Left cardiac atrium (tissue), 4 donors: ENCODE data around the gene UNC13A. TPM values are rescaled to one million over a fixed set of nuclear protein-coding genes. Genes with fewer than 3 reads are reported as not detected.
A peak's percentile ranks its signal among the peaks of the same experiment; 100 is the strongest.

Experiments used
- ATAC-seq, 2 donors: fragments of 200-7000 bp; cut with Tn5 transposase; one replicate each; pipeline ENCODE4 v1.9.1; 2020; ENCODE audit warnings: mild to moderate bottlenecking in 2 of 2, moderate library complexity in 2 of 2
- DNase-seq: peaks from one replicate; pipeline ENCODE4 v3.0.0-alpha.2; 2020
- intact Hi-C, 2 donors: fragments of 100-400 bp; cut with DNase I; formaldehyde crosslinking; loops; one replicate each; pipeline versions ENCODE4 v1.14.1 to v1.15.1; 2022 to 2023
- total RNA-seq, 2 donors: library from RNA; stranded (reverse); fragmentation: NEBNext Ultra II Directional; extraction: Animal tissue kit (Norgen Biotek cat#: 25700); gene quantifications; one replicate each; pipeline ENCODE4 v1.2.1, GENCODE V29; 2021
- donor health status: DM: no; HTN: yes; CAD: no.
- donor health status: DM: no; HTN: yes; CAD: no; lungs with severe emphysema.
- donor health status: DM: yes; HTN: yes; CAD: no.
- donor health status: Dilated cardiomyopathy.

Gene UNC13A
- total RNA-seq, 2 donors from 2014 or later = 0.03 to 0.16 TPM

DNA sequence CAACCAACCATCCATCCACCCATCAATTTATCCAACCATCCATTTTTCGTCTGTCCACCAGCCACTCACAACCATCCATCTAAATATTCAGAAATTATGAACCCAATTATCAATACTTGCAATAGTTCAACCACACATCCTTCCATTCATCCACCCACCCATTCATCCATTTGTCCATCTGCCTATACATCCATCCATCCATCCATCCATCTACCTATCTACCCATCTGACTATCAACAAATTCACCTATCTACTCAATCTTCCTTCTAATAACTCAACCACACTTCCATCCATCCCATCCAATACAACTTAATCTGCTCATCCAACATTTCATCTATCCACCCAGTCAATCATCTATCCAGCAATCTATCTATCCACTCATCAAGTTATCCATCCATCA is 46.3 kb downstream of the UNC13A start:
- intact Hi-C loops = no loop called here
- DNase-seq = no peak
- no peak for ATAC-seq

DNA sequence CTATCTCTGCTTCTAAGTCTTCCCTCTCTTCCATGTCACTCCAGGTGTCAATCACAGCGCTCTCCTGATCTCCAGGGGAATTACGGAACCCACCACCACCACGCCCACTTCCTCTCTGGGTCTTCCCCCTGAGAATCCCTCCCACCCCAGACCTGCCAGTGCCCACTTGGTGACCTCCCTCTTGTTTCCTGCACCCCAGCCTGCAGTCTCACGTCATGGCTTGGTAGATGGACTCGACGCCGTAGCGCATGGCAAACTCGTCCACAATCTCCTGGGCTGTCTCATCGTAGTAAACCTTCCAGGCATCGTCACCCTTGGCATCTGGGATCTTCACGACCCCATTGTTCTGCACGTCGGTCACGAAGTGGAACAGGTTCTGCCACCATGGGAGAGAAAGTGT is 47.0 kb downstream of the UNC13A start:
- ATAC-seq (no peak), DNase-seq (no peak)
- intact Hi-C loops = no loop called here

- ATAC-seq (no peak), DNase-seq (no peak)
- intact Hi-C loops = no loop called here
Observed at GRCh38 chr19:17633700-17634099, 54.5 kb downstream of the UNC13A start.

DNA sequence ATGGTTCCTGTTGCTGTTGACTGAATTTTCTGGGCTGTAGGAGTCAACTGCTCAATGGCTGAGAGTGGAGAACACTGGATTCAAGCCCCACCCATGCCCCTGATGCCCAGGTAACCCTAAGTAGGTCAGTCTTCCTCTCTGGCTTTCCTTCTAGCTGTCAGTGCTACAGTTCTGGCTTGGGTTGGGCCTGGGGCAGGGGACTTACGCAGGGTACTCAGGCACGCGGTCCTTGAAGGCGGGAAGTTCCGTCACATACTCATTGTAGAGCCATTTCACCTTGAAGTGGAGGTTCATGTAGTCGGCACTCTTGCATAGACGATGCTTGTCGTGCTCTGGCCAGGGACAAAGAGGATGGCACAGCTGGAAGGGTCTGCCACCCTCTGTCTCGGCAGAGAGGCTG is 55.6 kb downstream of the UNC13A start:
- ATAC-seq = no peak
- DNase-seq = no peak
- intact Hi-C loops = no loop called here

DNA sequence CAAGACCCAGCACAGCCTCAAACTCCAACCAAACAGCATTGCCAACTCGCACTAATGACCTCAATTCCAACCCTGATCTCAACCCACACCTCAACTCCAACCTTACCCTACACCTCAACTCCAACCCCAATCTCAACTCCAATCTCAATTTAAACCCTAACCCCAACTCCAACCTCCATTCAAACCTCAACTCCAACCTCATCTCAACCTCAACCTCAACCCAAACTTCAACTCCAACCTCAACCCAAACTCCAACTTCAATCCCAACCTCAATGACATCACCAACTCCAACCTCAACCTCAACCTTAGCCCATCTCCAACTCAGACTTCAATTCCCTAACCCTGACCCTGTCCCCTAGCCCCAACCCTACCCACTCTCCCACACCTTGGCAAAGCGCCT is 58.4 kb downstream of the UNC13A start:
- no peak for DNase-seq
- no peak for ATAC-seq

GRCh38 chr19:17627921-17628320 is 60.2 kb downstream of the UNC13A start:
- intact Hi-C loops = no loop called here
- no peak for ATAC-seq
- no peak for DNase-seq

More for the DNA sequence above, 58.4 kb downstream of the UNC13A start:
- intact Hi-C loops = no loop called here

DNA sequence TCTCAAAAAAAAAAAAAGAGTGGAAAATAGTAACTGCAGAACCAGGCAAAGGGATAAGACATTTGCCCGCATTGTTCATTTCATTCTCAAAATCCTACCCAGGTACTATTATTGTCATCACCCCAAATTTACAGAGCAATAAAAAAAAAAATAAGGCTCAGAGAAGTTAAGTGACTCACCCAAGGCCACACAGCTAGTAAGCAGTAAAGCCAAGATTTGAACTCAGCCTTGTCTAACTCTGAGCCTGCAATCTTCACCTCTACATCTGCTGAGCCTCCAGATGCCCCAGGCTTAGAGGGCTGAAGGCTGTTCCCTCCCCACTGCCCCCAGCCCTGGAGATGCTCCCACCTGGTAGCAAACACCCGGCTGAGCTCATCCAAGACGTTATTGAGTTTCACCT is 61.0 kb downstream of the UNC13A start:
- ATAC-seq = no peak
- DNase-seq = no peak
- intact Hi-C loops = no loop called here

DNA sequence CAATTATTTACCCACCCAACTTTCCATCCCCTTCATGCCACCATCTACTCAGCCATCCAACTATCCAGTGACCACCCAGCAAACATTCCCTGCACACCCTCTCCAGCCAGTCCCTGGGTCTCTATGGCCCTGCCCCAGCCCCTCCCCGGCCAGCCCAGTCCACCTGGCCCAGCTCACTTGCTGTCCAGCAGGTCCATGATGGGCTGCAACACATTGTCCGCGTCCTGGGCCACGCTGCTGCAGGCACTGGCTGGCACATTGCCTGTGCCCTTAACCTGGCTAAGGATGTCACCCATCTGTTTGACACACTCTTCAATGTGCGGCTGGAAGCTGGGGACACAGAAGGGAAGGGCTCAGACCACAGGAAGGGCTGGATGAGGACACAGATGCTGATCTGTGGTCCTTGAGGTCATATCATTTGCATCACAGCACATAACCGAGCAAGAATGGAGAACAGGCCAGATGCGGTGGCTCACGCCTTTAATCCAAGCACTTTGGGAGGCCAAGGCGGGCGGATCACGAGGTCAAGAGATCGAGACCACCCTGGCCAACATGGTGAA is 61.6 kb downstream of the UNC13A start:
- ATAC-seq (no peak), DNase-seq (no peak)
- intact Hi-C loops = no loop called here

DNA sequence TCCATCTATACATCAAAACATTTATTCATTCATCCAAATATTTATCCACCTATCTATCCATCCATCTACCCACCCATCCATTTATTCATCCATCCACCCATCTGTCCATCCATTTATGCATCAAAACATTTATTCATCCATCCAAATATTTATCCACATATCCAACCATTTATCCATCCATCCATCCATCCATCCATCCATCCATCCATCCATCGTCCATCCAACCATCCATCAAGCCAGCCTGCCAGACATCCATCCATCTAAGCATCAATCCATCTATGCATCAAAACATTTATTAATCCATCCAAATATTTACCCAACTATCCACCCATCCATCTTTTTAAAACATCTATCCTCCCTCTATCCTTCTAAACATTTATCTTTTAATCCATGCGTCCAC is 62.2 kb downstream of the UNC13A start:
- ATAC-seq = no peak
- intact Hi-C loops = no loop called here
- DNase-seq = no peak

GRCh38 chr19:17625043-17625442 is 63.1 kb downstream of the UNC13A start:
- ATAC-seq (no peak), DNase-seq (no peak)
- intact Hi-C loops = no loop called here

GRCh38 chr19:17624314-17624991 is 63.7 kb downstream of the UNC13A start:
- DNase-seq = no peak

GRCh38 chr19:17623224-17623935 is 64.8 kb downstream of the UNC13A start:
- intact Hi-C loops = no loop called here
- ATAC-seq = no peak
- no peak for DNase-seq

More at GRCh38 chr19:17624314-17624991, 63.7 kb downstream of the UNC13A start:
- no peak for ATAC-seq
- intact Hi-C loops = no loop called here

- intact Hi-C loops = no loop called here
- ATAC-seq = no peak
Observed at GRCh38 chr19:17620696-17621095, 67.5 kb downstream of the UNC13A start.

DNA sequence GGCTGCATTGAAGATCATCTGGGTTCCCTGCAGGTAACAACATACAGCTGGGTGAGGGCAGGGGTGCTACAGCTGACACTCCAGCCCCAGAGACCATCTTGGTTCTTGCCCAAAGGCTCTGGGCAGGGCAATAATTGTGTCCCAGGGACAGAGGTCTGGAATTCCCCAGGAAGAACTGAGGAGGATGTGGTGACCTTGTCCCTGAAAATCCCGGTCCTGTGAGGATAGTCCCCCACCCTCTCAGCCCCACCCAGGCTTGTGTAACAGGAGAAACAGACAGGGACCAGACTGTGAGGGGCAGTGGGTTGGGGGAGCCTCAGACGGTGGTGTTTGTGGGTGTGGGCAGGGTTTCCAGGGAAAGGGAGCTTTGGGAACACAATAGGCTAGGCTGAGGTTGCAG is 69.2 kb downstream of the UNC13A start:
- ATAC-seq (no peak), DNase-seq (no peak)
- intact Hi-C loops = no loop called here

More at GRCh38 chr19:17620696-17621095, 67.5 kb downstream of the UNC13A start:
- DNase-seq = no peak

- no peak for ATAC-seq
- intact Hi-C loops = no loop called here
- DNase-seq = no peak
Observed at GRCh38 chr19:17618281-17618903, 69.8 kb downstream of the UNC13A start.

GRCh38 chr19:17617807-17618192 is 70.4 kb downstream of the UNC13A start:
- intact Hi-C loops = no loop called here
- DNase-seq (no peak), ATAC-seq (no peak)

DNA sequence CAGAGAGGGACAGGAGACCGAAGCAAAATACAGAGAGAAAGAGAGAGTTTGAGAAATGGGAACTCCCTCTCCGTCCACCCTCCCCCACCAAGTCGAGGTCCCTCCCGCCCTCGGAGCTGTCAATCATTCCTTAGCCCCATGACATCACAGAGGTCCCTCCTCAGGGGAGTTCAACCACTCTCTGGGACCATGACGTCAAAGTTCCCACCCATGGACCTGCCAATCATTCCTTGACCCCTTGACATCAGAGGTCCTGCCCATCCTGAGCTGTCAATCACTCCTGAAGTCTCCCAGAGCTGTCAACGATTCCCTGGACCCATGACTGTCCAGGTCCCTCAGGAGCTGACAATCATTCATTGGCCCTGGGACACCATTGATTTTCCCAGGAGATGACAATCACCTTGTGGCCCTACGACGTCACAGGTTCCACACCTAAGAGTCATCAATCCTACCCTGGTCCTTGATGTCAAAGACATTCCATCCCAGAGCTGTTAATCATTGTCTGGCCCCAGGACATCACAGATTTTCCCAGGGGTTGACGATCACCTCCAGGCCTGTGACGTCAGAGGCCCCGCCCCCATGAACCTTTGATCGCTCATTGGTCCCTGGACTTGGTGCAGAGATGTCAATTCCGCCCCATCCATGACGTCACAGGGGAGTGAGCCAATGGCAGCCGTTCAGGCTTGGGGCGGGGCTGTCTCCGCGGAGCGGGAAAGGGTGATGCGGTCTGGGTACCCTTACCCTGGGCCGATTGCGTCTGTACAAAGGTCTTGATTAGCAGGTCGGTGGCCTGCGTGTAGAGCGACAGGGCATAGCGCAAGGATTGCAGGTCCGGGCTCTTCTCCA is 71.0 kb downstream of the UNC13A start:
- DNase-seq (no peak), ATAC-seq (peak in 1 of 2 donors; percentile 23)
- intact Hi-C loops = no loop called here

GRCh38 chr19:17616686-17616960 is 71.5 kb downstream of the UNC13A start:
- intact Hi-C loops = no loop called here
- no peak for DNase-seq
- ATAC-seq = no peak

DNA sequence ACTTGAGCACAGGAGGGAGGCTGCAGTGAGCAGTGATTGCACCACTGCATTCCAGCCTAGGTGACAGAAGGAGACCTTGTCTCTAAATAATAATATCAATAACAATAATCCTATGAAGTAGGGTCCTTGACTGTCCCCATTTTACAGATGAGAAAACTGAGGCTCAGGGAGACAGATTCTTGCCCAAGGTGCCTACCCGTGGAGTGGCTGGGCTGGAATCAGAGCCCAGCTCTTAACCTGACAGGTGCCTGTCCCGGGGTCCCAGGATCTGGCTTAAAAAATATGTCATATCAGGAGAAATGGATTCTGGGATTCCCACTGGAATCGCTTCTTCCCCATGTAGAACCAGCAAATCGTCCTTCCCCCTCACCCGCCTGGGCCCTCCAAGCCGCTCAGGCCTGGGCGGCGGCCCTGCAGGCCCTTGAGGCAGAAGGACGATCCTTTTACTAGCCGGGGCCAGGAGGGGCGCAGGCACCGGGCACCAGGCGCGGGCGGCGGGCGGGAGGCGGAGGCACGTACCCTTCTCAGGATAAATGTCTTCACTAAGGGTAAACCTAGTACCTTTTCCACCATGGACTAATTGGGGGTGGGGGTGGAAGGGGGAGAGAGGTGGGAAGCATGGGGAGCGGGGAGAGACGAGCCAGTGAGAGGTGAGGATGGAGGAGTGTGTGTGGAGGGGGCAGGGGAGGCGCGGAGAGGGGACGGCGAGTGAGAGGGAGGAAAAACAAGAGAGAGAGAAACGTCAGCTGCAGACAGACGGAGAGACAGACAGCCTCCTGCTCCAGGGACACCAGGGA is 72.1 kb downstream of the UNC13A start:
- DNase-seq = no peak
- intact Hi-C loops = no loop called here
- ATAC-seq = peak in 1 of 2 donors; percentile 11
